HG02852 (cell line): ENCODE results near the gene RAB42.
"Not testable (repeated sequence)": the region's sequence is repeated elsewhere in the genome, so short reads cannot be mapped to it uniquely, and the experiment has no call there.

Experiments
- ATAC-seq: cut with Tn5 transposase; IDR thresholded peaks from one replicate; pipeline ENCODE4 v1.9.1; 2021; ENCODE audit warnings: mild to moderate bottlenecking, moderate library complexity; ENCODE audit not compliant: unreplicated experiment

RAB42 gene

DNA sequence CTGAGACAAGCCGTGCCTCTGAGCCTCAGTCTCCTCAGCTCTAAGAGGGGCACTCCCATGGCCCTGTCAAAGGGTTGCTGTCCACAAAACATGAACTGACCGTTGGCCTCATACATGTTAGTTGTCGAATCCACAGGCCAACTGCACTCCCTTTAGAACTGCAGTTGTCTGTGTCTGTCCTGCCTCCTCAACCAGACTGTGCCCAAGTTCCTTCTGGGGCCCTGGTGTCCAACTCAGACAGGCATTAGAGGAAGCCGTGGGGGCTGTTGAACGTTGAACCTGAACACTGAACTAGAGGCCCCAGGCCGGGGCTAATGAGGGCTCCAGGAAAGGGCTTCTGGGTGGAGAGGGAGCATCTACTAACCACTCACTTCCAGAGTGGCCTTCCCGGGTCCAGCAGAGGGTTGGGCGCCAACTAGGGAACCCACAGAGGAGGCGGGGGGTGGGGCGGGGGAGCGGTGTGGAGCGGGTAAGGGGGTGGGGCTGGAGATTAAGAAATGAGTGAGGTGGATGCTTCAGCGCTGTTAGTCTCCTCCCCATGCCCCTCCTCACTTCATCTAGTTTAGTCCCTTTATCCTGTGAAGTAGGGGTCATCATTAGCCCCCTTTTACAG lies at the start of gene RAB42:
TSS of gene RAB42 (plus strand) at position 558 of the 613 bp plus-strand sequence. CDS start 247 bp downstream, outside the sequence.
- no peak for ATAC-seq

DNA sequence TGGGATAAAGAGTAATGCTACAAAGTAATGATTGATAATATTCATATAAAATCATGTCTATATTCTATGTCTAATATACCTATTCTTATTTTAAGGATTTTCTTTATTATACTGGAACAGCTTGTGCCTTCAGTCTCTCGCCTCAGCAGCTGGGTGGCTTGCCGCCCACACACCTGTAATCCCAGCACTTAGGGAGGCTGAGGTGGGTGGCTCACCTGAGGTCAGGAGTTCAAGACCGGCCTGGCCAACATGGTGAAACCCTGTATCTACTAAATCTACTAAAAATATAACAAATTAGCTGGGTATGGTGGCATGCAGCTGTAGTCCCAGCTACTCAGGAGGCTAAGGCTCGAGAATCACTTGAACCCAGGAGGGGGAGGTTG lies 46.8 kb upstream of the RAB42 start:
- no peak for ATAC-seq

- ATAC-seq = no peak
These were observed 43.7 kb upstream of the RAB42 start for GRCh38 chr1:28548318-28548717.

GRCh38 chr1:28551381-28551780 lies 40.7 kb upstream of the RAB42 start:
- ATAC-seq = no peak

DNA sequence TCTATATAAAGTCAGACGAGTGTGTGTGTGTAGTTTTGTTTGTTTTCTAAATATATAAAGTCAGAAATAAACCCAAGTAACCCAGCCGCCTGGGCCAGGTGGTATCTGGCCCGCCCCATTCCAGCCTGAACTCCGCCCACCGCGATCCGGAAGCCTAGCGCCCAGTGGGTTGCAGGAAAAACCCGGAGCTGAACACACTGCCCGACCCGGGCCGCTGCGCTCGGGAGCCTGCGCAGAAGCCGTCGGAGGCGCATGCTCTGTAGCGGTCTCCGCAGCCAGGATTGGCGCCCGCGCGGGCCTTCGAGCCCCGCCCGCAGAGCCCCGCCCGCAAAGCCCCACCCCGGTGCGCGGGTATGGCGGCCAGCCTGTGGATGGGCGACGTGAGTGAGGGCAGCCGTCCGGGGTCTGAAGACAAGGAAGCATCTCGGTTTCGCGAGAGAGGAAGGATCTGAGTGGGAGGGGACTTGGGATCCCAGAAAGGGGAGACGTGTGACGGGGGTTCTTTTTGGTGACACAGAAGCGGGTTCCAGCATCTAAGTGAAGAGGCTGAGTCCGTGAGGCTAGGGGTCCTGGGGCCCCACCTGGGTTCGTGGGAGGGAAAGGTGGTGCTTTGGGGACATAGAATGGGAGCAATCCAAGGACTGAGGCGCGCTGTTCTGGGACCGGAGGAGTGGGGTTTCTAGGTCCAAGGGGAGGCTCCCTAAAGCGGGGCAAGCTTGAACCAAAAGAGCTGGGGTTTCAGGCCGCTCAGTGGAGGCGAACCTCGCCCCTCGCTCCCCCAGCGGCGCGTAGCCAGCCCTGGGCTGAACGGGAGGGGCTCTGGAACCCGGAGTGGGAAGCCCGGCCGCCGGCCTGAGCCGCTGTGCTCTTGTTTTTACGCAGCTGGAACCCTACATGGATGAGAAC lies 39.1 kb upstream of the RAB42 start, which contains the start of gene TRNAU1AP:
TSS of gene TRNAU1AP (plus strand) at position 328 of the 906 bp plus-strand sequence. CDS start at position 354, 26 bp downstream.
- ATAC-seq = peak; percentile 93

- ATAC-seq = no peak
These were observed 31.2 kb upstream of the RAB42 start for GRCh38 chr1:28560886-28561285.

DNA sequence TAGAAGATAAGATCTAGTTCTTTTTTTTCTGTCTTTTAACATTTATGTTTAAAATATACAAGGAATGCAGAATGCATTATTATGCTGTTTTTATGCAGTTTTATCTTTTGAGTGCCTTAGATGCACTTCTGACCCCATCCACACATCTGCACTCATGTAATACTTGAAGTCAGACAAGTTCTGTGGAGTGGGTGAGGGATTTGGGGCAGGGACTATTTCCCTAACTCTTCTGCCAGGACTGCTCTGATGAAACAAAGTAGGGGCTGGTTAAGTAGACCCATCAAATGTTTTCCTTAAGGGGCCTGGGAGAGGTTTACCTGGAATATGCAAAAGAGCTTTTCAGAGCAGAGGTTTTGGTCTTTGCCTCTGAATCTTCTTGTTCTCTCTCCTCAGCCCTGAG lies 27.8 kb upstream of the RAB42 start:
- no peak for ATAC-seq

DNA sequence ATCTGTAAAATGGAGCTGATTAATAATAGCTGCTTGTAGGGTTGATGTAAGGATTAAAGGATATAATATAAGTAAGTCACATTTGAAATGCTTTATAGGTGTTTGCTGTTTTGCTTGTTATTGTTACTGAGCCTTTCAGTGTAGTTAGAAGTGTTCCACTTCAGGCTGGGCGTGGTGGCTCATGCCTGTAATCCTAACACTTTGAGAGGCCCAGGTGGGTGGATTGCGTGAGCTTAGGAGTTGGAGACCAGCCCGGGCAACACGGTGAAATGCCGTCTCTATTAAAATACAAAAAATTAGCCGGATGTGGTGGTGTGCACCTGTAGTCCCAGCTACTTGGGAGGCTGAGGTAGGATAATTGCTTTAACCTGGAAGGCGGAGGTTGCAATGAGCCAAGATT lies 27.0 kb upstream of the RAB42 start:
- ATAC-seq = no peak

DNA sequence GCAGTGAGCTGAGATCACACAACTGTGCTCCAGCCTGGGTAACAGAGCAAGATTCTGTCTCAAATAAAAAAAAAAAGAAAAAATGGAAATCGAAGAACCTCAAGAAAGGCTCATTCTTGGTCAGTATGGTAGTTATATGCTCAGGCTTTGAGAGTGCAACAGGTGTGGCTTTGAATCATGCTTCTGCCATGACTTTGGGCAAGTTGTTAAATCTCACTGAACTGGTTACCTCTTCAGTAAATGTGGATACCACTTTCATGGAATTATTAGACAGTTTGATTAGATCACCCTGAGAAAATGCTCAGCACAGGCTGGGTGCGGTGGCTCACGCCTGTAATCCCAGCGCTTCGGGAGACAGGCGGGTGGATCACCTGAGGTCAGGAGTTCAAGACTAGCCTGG lies 26.3 kb upstream of the RAB42 start:
- ATAC-seq = no peak

DNA sequence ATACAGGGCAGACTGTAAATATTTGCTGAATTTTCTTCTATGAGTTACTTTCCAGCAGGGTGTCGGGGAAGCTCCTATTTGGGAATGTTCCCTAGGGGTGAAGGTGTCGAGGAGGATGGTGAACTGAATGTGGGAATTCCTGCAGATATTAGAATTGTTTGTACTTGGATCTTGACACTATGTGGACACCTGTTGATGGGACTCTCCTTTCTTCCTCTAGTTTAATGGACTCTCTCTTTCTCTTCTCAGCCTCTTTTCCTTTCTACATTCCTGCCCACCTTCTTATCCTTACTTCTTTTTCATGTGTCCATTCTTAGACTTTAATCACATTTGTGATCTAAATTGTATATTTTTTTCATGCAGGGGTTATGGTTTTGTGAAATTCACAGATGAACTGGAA lies 25.1 kb upstream of the RAB42 start:
- ATAC-seq = no peak

GRCh38 chr1:28571911-28572310 lies 20.2 kb upstream of the RAB42 start:
- no peak for ATAC-seq

GRCh38 chr1:28572891-28573290 lies 19.2 kb upstream of the RAB42 start:
- ATAC-seq = not testable (repeated sequence)

- no peak for ATAC-seq
These were observed 18.5 kb upstream of the RAB42 start for GRCh38 chr1:28573564-28573963.

DNA sequence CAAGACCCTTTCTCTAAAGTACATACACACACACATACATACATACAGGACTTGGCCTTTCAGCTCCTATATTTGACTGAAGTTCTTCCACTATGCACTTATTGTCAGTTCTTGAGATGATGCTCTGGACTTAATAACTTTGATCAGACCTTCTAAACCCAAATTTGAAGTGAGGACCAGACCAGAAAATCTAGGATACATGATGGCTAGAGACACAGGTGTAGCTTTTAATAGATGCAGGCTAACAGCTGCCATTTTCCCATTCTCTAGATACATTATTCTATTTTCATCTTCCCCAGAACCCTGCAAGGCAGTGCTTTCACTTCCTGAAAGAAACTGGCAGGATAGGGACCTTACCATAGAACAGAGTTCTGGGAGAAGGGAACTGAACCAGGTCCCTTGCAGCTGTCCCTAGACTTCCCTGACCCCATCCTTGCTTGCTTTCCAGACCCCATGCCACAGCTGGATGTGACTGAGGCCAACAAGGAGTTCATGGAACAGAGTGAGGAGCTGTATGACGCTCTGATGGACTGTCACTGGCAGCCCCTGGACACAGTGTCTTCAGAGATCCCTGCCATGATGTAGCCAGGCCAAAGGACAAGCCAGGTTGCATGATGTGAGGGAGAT lies 14.9 kb upstream of the RAB42 start:
- no peak for ATAC-seq

DNA sequence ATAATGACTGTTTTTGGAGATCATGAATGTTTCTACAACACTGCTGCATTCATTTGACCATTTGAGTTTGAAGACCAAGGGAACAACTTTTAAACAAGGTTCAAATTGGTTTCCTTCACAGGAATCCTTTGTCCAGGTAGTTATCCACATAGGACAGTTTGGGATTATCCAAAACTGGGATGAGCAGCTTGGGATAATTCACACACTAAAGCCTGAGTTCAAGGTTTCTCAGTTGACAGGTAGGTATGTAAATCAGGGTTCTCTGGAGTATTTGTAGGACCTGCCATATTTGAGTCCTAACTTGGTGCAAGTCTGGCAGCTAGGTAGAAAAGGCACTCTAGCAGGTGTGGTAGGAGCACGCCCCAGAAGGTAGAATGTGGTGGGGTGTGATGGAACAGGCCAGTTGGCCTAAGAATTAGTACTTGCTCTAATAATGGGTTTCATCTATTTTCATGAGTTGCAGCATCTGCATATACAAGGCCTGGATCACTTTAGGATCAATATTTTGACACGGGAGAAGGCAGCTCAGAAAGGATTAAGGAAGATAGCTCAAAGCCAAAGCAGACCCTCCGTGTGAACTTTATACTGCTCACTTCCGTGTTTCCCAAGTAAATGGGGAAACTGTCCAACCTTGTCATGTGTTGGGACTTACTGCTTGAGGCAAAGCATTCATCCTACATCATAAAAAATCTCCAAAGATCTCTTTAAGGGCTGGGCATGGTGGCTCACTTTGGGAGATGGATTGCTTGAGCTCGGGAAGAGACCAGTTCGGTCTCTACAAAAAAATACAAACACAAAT lies 14.1 kb upstream of the RAB42 start:
- no peak for ATAC-seq

DNA sequence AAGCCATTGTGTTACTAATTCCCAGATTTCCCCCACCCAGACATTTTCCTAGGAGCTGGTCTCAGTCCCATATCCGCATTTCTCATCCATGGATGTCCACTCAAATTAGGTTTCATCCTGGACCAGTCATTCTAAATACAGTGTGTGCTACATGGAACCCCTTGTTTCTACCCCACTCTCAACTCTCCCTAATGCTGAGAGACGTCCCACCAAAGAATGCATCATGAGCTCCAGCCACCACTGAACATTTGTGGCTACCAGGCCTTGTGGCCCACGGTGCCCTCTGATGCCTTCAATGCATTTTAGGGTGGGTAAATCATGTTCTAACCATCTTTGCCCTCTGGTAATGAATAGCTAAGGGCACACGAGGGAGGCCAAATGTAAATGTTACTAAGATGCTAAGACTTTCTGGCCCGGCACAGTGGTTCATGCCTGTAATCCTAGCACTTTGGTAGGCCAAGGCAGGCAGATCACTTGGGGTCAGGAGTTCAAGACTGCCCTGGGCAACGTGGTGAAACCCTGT lies 13.3 kb upstream of the RAB42 start:
- ATAC-seq = no peak

GRCh38 chr1:28579401-28579800 lies 12.7 kb upstream of the RAB42 start:
- ATAC-seq = no peak

DNA sequence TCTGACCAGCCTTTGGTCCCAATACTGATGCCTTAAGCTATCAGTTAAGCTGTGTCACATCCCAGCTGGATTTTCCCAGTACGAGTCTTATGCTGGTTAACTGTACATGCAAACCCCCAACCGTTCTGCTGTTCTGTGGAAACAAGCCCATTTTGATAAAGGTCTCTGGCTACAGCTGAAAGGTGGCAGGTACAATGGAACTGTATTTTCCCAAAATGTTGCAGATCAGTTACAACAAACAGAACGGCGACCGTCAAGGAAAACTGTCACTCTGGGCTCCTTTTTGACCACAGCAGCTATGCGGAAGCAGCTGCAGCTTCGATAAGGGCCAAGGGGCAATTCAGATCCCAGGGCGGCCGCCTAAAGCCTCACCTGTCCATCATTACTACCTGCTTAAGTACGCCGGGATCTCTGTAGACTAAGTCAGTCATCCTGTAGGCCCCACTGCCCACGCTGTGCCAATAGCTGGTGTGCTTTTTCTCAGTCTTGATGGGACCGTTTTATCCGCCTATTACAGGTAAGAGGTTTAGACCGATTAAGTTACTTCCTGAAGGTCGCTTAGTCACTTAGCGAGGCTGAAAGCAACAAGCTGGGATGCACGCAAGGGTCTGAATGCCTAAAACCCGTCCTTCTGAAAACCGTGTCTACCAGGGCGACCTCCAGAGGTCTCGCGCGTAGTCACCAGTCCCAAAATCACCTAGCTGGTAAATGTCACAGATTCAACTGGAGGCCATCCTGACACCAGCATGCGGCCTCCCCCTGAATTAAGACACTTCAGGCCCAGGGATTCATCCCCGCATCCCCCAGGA lies 11.1 kb upstream of the RAB42 start:
- peak; percentile 26 for ATAC-seq

- ATAC-seq = peak; percentile 79
These were observed 10.4 kb upstream of the RAB42 start for GRCh38 chr1:28581531-28582247.
